Gastroesophageal sphincter (tissue), 3 donors: ENCODE results near the gene RAD9A.

Source experiments
- EP300 ChIP-seq: sonication (generic); formaldehyde crosslinking; IDR thresholded peaks from one replicate; pipeline ENCODE4 v1.6.1; 2017; ENCODE audit warnings: antibody characterized with exemption, mild to moderate bottlenecking
- POLR2A ChIP-seq, 2 donors: fragments of 450-650 bp; IDR thresholded peaks; one replicate each; pipeline ENCODE4 v1.6.1; 2017; ENCODE audit warnings: antibody characterized with exemption in 2 of 2, mild to moderate bottlenecking in 2 of 2, moderate library complexity in 1 of 2
- TF ChIP-seq, protein P1 (sequence below), 4 experiments: fragments of 200-600 bp in 2 of 4; fragments of 450-650 bp in 2 of 4; sonication (generic) in 1 of 4; IDR thresholded peaks; one replicate each; pipeline ENCODE4 v1.5.1; 2017 to 2019; ENCODE audit warnings: antibody characterized with exemption in 4 of 4, mild to moderate bottlenecking in 2 of 4, moderate library complexity in 2 of 4

DNA sequence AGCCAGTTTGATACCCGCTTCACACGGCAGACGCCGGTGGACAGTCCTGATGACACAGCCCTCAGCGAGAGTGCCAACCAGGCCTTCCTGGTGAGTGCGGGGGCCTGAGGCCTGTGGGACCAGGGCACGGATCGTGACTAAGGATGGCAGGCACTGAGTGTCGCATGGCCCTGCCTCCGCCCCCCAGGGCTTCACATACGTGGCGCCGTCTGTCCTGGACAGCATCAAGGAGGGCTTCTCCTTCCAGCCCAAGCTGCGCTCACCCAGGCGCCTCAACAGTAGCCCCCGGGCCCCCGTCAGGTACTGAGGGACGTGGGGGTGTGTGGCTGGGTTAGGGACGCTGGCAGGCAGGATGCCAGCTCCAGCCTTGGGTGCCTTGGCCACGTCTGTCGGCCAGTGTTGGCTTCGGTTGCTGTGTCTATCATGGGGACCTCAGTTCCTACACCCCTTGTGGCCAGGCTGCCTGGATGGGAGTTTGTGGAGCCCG lies 42.7 kb downstream of the RAD9A start:
- TF ChIP-seq, protein P1, sequence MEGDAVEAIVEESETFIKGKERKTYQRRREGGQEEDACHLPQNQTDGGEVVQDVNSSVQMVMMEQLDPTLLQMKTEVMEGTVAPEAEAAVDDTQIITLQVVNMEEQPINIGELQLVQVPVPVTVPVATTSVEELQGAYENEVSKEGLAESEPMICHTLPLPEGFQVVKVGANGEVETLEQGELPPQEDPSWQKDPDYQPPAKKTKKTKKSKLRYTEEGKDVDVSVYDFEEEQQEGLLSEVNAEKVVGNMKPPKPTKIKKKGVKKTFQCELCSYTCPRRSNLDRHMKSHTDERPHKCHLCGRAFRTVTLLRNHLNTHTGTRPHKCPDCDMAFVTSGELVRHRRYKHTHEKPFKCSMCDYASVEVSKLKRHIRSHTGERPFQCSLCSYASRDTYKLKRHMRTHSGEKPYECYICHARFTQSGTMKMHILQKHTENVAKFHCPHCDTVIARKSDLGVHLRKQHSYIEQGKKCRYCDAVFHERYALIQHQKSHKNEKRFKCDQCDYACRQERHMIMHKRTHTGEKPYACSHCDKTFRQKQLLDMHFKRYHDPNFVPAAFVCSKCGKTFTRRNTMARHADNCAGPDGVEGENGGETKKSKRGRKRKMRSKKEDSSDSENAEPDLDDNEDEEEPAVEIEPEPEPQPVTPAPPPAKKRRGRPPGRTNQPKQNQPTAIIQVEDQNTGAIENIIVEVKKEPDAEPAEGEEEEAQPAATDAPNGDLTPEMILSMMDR (IDR thresholded peaks at IDR 0.05), result no peak
- no peak for TF ChIP-seq EP300
- TF ChIP-seq POLR2A (IDR thresholded peaks at IDR 0.05), result no peak
